GM12892 (cell line): ENCODE measurements around the gene SNX25.

Experiments
- POLR2A ChIP-seq: IDR thresholded peaks from 2 replicates; pipeline ENCODE4 v1.6.1; 2011; ENCODE audit warnings: low read depth, low read length, control low read depth
- POLR2AphosphoS5 ChIP-seq: IDR thresholded peaks from 2 replicates; pipeline ENCODE4 v1.6.1; 2011; ENCODE audit warnings: low read depth, low read length, control low read depth
- TAF1 ChIP-seq: IDR thresholded peaks from 2 replicates; pipeline ENCODE4 v1.6.1; 2011; ENCODE audit warnings: low read depth, mild to moderate bottlenecking, control low read depth, low read length, borderline replicate concordance

GRCh38 chr4:185257086-185257485 is 47.7 kb downstream of the SNX25 start:
- TF ChIP-seq POLR2A (no peak), TAF1 (no peak), POLR2AphosphoS5 (no peak)
